GM21447 (cell line): ENCODE measurements around the gene GDPD5.

Source experiments
- ATAC-seq: cut with Tn5 transposase; IDR thresholded peaks from one replicate; pipeline ENCODE4 v1.9.1; 2021; ENCODE audit not compliant: unreplicated experiment

GDPD5 gene

DNA sequence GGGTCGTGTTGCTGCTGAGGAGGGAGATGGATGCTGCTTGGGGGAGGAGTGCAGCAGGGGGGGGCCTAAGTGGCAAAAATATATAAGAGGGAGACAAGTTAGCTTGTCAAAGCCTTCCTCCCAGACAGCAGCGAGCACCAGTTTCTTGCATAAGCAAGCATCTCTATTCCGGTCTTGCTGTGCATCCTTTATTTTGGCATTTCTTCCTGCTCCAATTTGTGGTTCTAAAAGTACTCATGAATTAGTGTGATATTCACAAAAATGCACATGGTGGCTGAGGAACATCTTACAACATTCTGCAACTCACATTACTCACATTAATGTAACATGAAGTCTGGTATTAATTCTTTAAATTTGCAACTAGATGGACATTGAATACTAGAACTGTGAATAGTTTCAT is 32.1 kb downstream of the GDPD5 start:
- ATAC-seq: no peak

GRCh38 chr11:75492181-75492820 is 33.4 kb downstream of the GDPD5 start:
- ATAC-seq: peak; percentile 75

DNA sequence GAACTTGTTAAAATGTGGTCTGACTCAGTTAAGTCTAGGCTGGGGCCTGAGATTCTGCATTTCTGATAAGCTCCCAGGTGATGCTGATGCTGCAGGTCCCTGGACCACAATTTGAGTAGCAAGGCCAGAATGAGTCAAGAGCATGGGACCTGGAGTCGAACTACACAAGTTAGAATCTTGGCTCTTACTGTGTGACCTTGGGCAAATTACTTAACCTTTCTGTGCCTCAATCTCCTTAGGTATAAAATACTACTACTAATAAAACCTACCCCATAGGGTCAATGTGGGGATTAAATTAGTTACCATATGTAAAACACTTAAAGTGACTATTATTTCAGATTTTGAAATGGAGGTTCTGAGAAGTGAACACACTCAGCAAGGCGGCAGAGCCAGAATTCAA is 34.3 kb downstream of the GDPD5 start:
- ATAC-seq: no peak

- no peak for ATAC-seq
Measured at GRCh38 chr11:75490221-75491181, 35.2 kb downstream of the GDPD5 start.

DNA sequence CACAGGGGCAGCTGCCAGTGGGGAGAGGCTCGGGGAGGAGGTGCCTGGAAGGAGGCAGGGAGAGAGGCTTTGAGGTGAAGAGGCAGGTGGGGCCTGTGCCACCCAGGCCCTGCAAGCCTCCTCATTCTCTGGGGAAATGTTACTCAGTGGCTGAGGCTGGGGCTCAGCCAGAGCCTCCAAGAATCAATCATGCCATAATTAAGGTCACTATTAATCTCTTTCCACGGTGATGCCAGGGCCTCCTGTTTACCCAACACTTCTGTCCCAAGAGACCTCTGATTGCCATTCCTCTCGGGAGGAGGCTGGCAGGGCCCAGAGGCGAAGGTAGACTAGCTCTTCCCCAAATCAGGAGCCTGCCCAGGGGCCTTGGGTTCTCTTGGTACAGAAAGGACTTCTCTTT is 38.4 kb downstream of the GDPD5 start:
- ATAC-seq: no peak

DNA sequence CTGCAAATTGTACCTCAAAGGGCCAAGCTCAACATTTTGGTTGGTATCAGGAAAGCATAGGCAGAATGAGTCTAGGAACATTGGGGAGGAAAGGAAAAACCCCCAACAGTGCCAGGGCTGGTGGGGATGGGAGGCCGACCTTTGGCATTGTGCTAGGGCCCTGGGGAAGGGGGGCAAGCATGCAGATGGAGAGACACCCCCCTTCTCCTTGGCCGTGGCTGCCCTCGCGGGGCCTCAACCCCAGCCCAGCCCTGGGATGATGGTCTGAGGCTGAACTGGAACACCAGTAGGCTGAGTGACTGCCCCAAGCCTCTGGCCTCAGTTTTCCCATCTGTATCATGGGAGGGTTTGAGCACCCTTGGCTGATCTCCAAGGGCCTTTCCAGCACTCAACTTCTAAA is 40.0 kb downstream of the GDPD5 start:
- ATAC-seq: no peak

DNA sequence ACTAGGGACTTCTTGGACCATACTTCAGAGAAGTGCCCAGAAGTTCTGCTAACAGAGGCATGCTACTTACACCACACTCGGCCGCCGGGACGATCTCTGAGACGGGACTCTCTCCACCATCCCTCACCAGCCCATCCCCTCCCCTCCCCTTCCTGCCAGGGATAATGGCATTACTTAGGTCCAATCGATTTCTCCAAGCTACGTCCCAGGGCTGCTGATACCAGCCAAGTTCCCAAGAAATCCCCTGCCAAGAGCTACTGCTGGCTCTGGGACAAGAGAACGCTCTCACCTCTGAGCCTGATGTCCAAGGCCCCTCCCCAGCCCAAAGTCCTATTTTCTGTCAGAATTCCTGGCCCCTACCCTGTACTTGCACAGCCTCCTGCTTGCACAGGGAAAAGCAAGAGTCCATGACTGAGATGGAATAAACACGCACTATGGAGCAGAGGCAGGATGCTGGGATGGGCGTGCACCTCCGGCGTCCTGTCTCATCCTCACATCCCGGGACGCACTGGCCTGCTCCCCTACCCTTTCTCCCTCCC is 42.7 kb downstream of the GDPD5 start:
- no peak for ATAC-seq

DNA sequence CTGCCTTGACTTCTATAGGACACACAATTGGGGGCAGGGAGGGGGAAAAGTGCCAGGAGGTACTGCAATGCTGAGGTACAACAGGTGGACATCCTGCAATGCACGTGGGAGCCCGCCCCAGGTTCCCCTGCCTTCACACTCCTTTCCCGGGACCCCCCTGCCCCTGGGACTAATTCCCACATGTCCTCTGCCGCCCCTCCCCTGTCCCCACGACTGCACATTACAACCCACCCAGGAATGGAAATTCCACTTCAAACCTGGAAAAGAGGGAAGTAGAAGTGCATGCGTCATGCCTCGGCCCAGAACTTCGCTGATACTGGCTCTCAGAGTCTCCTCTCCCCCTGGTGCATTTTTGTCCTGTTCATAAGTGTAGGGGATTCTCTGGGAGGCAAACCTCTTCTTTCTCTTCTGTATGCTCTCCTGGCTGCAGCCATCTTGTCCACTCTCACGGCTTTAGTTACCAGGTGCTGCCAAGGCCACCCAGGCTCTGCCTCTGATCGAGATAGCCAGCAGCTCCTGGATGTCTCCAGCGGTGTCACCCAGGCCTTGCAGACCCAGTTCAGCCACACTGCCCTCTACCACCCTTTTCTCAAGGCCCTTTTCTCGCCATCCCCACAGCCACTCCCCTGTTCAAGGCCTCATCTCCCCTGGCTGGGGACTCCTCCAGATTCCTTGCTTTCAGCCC is 43.7 kb downstream of the GDPD5 start:
- no peak for ATAC-seq

- ATAC-seq: no peak
Measured at GRCh38 chr11:75481223-75481921, 44.4 kb downstream of the GDPD5 start.

GRCh38 chr11:75480185-75481175 is 45.3 kb downstream of the GDPD5 start:
- ATAC-seq: no peak

GRCh38 chr11:75479597-75480145 is 46.1 kb downstream of the GDPD5 start:
- ATAC-seq: no peak

GRCh38 chr11:75478783-75479596 is 46.8 kb downstream of the GDPD5 start:
- ATAC-seq: no peak

- no peak for ATAC-seq
Measured at GRCh38 chr11:75477614-75477935, 48.2 kb downstream of the GDPD5 start.

DNA sequence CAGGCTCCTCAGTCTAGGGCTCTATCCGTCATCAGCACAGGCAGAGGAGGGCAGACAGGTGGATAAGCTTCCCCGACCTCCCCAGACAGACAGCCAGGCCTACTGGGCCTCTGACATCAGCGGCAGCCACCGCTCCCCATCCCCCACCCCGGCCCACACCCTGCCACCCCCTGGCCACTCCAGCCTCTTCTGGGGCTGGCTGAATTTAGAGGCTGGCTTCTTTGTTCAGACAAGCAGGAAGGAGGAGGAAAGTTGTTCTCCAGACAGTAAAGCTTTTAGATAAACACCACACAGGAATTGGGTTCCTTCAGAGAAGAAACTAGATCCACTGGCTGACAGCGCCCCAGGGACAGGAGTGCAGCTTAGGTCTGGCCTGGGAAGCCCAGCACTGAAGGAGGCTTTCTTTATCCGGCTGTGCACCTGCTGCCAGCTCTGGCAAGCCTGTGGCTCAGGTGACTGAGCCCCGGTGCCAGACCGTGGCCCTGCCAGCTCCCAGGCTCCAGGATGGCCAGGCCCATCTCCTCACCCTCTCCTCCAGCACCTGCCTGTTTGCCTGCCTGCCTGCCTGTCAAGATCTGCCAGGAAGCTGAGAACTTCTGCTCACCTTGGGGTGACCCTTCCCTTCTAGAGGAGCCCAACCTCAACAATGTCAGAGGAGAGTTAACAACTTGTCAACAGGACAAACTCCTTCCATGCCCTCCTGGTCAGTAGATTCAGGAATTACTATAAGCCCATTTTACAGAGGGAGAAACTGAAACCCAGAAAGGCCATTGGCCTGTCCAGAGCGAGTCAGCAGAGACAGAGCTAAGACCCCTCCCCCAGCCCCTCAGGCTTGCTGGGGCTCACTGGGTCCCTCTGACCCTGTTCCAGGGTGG is 48.8 kb downstream of the GDPD5 start:
- ATAC-seq: no peak

DNA sequence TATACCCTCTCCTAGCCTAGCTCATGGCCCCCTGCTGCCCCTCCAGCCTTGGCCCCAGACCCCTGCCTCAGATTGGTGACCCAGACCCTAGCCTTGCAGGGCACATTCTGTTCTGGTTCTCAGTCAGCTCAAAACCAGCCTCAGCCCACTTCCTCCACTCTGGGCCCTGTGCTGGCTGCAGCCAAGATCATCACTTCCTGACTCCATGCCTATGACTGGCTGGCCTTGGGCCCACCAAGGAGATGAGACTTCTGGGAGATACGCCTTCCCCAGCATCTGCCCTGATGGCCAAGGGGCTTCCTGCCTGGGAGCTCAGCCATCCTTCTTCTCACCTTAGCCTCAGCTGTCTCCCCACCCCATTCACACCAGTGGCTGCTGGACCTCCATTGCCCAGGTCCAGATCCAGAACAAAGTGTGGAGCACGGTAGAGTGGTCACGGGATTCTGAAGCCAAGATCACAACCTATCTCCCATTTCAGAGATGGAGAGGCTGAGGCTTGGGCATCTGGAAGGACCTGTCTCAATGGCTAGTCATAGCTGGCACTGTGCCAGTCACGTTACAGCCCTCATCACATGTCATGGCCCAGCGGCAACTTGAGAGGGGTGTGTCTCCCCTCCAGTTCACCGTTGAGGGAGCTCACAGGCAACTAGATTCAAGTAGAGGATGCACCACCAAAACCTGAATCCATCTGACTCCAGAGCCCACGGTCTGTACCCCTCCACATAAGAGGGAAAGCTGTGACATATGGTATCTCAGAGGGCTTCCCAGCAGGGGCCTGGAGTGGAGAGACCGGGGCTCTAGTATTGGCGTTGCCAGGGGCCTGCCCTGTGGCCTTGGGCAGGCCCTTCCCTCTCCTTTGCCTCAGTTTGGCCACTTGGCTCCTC is 49.7 kb downstream of the GDPD5 start:
- ATAC-seq: no peak

GRCh38 chr11:75474878-75475766 is 50.6 kb downstream of the GDPD5 start:
- ATAC-seq: no peak
